Osteoblast (primary cell): ENCODE measurements around the gene DCAF12L1. TPM values are rescaled to one million over a fixed set of nuclear protein-coding genes. Genes with fewer than 3 reads are reported as not detected.

Experiments
- DNase-seq: peaks from one replicate; pipeline ENCODE4 v3.0.0; 2011; ENCODE audit warnings: low spot score, mixed read lengths; ENCODE audit not compliant: insufficient read length; ENCODE audit errors: missing footprints
- H2AFZ ChIP-seq: 2 replicates; pipeline ENCODE4 v1.6.0; 2011; ENCODE audit warnings: mild to moderate bottlenecking, low read length
- H3K27ac ChIP-seq: 2 replicates; pipeline ENCODE4 v1.5.1; 2011; ENCODE audit warnings: mild to moderate bottlenecking, low read depth, low read length, moderate library complexity
- H3K27me3 ChIP-seq: 2 replicates; pipeline ENCODE4 v1.6.0; 2012; ENCODE audit warnings: mild to moderate bottlenecking, control low read depth, inconsistent platforms, low read length, moderate library complexity; ENCODE audit not compliant: insufficient read depth
- H3K36me3 ChIP-seq: 2 replicates; pipeline ENCODE4 v1.5.1; 2011; ENCODE audit warnings: mild to moderate bottlenecking, low read length, control low read depth, moderate library complexity; ENCODE audit not compliant: insufficient read depth
- H3K4me1 ChIP-seq: 2 replicates; pipeline ENCODE4 v1.5.1; 2011; ENCODE audit warnings: mild to moderate bottlenecking, low read length, control low read depth, moderate library complexity; ENCODE audit not compliant: insufficient read depth
- H3K4me2 ChIP-seq: 2 replicates; pipeline ENCODE4 v1.6.0; 2011; ENCODE audit warnings: mild to moderate bottlenecking, low read length; ENCODE audit not compliant: insufficient read depth
- H3K4me3 ChIP-seq: fragments of 200-600 bp; sonication (generic); 3 replicates; pipeline ENCODE4 v1.5.1; 2012; ENCODE audit warnings: mild to moderate bottlenecking, low read length, inconsistent platforms; ENCODE audit not compliant: insufficient read depth
- H3K79me2 ChIP-seq: 2 replicates; pipeline ENCODE4 v1.6.0; 2012; ENCODE audit warnings: mild to moderate bottlenecking, low read length, control low read depth, inconsistent platforms; ENCODE audit not compliant: insufficient read depth
- H3K9me3 ChIP-seq: 2 replicates; pipeline ENCODE4 v1.5.1; 2011; ENCODE audit warnings: low read depth, low read length, control low read depth
- H4K20me1 ChIP-seq: 2 replicates; pipeline ENCODE4 v1.6.0; 2012; ENCODE audit warnings: mild to moderate bottlenecking, low read length, control low read depth; ENCODE audit not compliant: insufficient read depth
- CTCF ChIP-seq: IDR thresholded peaks from 2 replicates; pipeline ENCODE4 v1.5.1; 2011; ENCODE audit warnings: mild to moderate bottlenecking, low read depth, low read length, moderate library complexity; ENCODE audit errors: extremely low read depth
- small RNA-seq: library from RNA; depleted of rRNA; stranded (forward); fragments of <200 nt; gene quantifications from one replicate; pipeline ENCODE3, GENCODE V24; 2012
- total RNA-seq: library from RNA; depleted of rRNA; stranded (reverse); fragments of >200 nt; gene quantifications from 2 replicates; pipeline ENCODE4 v1.2.3, GENCODE V29; 2012

Gene DCAF12L1
- total RNA-seq, 1 donor, result not detected

GRCh38 chrX:126551725-126552312 is 795 bp downstream of the DCAF12L1 start:
- Histone ChIP-seq H3K79me2 (no peaks in the 10 kb centered on the region), H2AFZ (no peak overlapping the region), H3K27me3 (no peaks in the 10 kb centered on the region), H3K4me3 (no peak overlapping the region), H3K27ac (no peak overlapping the region), H3K4me2 (no peak overlapping the region), H3K4me1 (no peaks in the 10 kb centered on the region), H3K36me3 (no peaks in the 10 kb centered on the region), H4K20me1 (no peaks in the 10 kb centered on the region), H3K9me3 (peaks cover 3% of the 10 kb centered on the region)
- no peak for DNase-seq
- TF ChIP-seq CTCF, result no peak

GRCh38 chrX:126551306-126551705 is 1.3 kb downstream of the DCAF12L1 start:
- no peak overlapping the region for H3K4me3 ChIP-seq

GRCh38 chrX:126550816-126551215 is 1.8 kb downstream of the DCAF12L1 start:
- Histone ChIP-seq H3K36me3 (no peaks in the 10 kb centered on the region), H3K4me1 (no peaks in the 10 kb centered on the region), H3K4me3 (no peak overlapping the region), H2AFZ (no peak overlapping the region), H3K9me3 (no peaks in the 10 kb centered on the region), H3K4me2 (no peak overlapping the region), H4K20me1 (no peaks in the 10 kb centered on the region), H3K27ac (no peak overlapping the region), H3K79me2 (no peaks in the 10 kb centered on the region), H3K27me3 (no peaks in the 10 kb centered on the region)
- TF ChIP-seq CTCF, result no peak
- DNase-seq, result no peak

More at GRCh38 chrX:126551306-126551705, 1.3 kb downstream of the DCAF12L1 start:
- Histone ChIP-seq H3K36me3 (no peaks in the 10 kb centered on the region), H2AFZ (no peak overlapping the region), H4K20me1 (no peaks in the 10 kb centered on the region), H3K79me2 (no peaks in the 10 kb centered on the region), H3K9me3 (no peaks in the 10 kb centered on the region), H3K27ac (no peak overlapping the region), H3K27me3 (no peaks in the 10 kb centered on the region), H3K4me2 (no peak overlapping the region), H3K4me1 (no peaks in the 10 kb centered on the region)
- DNase-seq, result no peak
- TF ChIP-seq CTCF, result no peak

- DNase-seq, result no peak
- H3K36me3 ChIP-seq, result no peaks in the 10 kb centered on the region
- H3K79me2 ChIP-seq, result no peaks in the 10 kb centered on the region
- no peak overlapping the region for H3K4me2 ChIP-seq
- H3K4me1 ChIP-seq, result no peaks in the 10 kb centered on the region
- no peaks in the 10 kb centered on the region for H3K9me3 ChIP-seq
- H4K20me1 ChIP-seq, result no peaks in the 10 kb centered on the region
- H2AFZ ChIP-seq, result no peak overlapping the region
- no peak for TF ChIP-seq CTCF
- no peak overlapping the region for H3K27ac ChIP-seq
- no peak overlapping the region for H3K4me3 ChIP-seq
- H3K27me3 ChIP-seq, result no peaks in the 10 kb centered on the region
Measured at GRCh38 chrX:126509923-126510322, 42.7 kb downstream of the DCAF12L1 start.

Small RNA genes within 50 kb of the gene (small RNA-seq; reads per million reads assigned to genes)
- not detected for gene Z69908.1
